HEK293 (cell line): ENCODE results near the gene MUC4.

Experiments
- CTCF ChIA-PET: fragments of 350-600 bp; formaldehyde crosslinking; extraction: SDS; loops from one replicate; lab custom pipeline; 2021; ENCODE audit warnings: antibody characterized with exemption; lab: Yijun Ruan, JAX
- POLR2A ChIA-PET: fragments of 300-600 bp; formaldehyde crosslinking; extraction: SDS; loops from one replicate; lab custom pipeline; 2020; ENCODE audit warnings: antibody characterized with exemption, inconsistent platforms; lab: Yijun Ruan, JAX
- H3K27ac ChIP-seq: fragments of 200-500 bp; sonication (Bioruptor generic); 2 replicates; pipeline ENCODE4 v1.5.1; 2014; ENCODE audit warnings: low read depth, low read length, control low read depth, inconsistent platforms; ENCODE audit errors: extremely low read depth
- H3K36me3 ChIP-seq, 2 experiments: fragments of 200-500 bp in 1 of 2; sonication (Bioruptor generic) in 1 of 2; 1 replicate in 1 of 2; 2 replicates in 1 of 2; pipeline ENCODE4 v1.5.1; 2014 to 2017; ENCODE audit warnings: inconsistent platforms in 2 of 2, low read length in 2 of 2; ENCODE audit not compliant: control insufficient read depth in 2 of 2, insufficient read depth in 1 of 2
- H3K4me1 ChIP-seq: fragments of 200-500 bp; sonication (Bioruptor generic); 2 replicates; pipeline ENCODE4 v1.5.1; 2014; ENCODE audit warnings: mild to moderate bottlenecking, low read length, inconsistent platforms; ENCODE audit not compliant: control insufficient read depth, insufficient read depth
- H3K4me3 ChIP-seq: 2 replicates; pipeline ENCODE4 v1.5.1; 2011; ENCODE audit warnings: low read depth, mild to moderate bottlenecking, control low read depth, low read length, moderate library complexity
- H3K9me3 ChIP-seq: fragments of 200-500 bp; sonication (Bioruptor generic); 2 replicates; pipeline ENCODE4 v1.5.1; 2014; ENCODE audit warnings: low read depth, low read length, inconsistent platforms; ENCODE audit not compliant: control insufficient read depth, insufficient read depth
- MYNN ChIP-seq: fragments of 450-650 bp; formaldehyde crosslinking; IDR thresholded peaks from 2 replicates; pipeline ENCODE4 v1.5.1; 2016; ENCODE audit warnings: missing biosample characterization, missing genetic modification characterization, borderline replicate concordance
- PRDM4 ChIP-seq: fragments of 450-650 bp; formaldehyde crosslinking; IDR thresholded peaks from 2 replicates; pipeline ENCODE4 v1.5.1; 2017; ENCODE audit warnings: missing biosample characterization, missing genetic modification characterization
- ZBTB1 ChIP-seq: fragments of 450-650 bp; formaldehyde crosslinking; IDR thresholded peaks from 2 replicates; pipeline ENCODE4 v1.5.1; 2016; ENCODE audit warnings: missing biosample characterization, missing genetic modification characterization
- ZBTB26 ChIP-seq: fragments of 450-650 bp; formaldehyde crosslinking; optimal IDR thresholded peaks from 2 replicates; pipeline ENCODE3; 2016; ENCODE audit warnings: missing biosample characterization, mild to moderate bottlenecking, missing genetic modification characterization
- ZBTB8A ChIP-seq: fragments of 450-650 bp; formaldehyde crosslinking; IDR thresholded peaks from 2 replicates; pipeline ENCODE4 v1.5.1; 2016; ENCODE audit warnings: missing biosample characterization, missing genetic modification characterization
- ZEB2 ChIP-seq: fragments of 450-650 bp; formaldehyde crosslinking; IDR thresholded peaks from 2 replicates; pipeline ENCODE4 v1.5.1; 2016; ENCODE audit warnings: missing biosample characterization, missing genetic modification characterization
- ZNF133 ChIP-seq: fragments of 450-650 bp; formaldehyde crosslinking; IDR thresholded peaks from 2 replicates; pipeline ENCODE4 v1.5.1; 2016; ENCODE audit warnings: missing biosample characterization, missing genetic modification characterization
- ZNF148 ChIP-seq: fragments of 450-650 bp; formaldehyde crosslinking; IDR thresholded peaks from 2 replicates; pipeline ENCODE4 v1.5.0; 2017; ENCODE audit warnings: missing biosample characterization, missing genetic modification characterization, borderline replicate concordance
- ZNF174 ChIP-seq: fragments of 450-650 bp; formaldehyde crosslinking; IDR thresholded peaks from 2 replicates; pipeline ENCODE4 v1.5.0; 2017; ENCODE audit warnings: missing biosample characterization, mild to moderate bottlenecking, missing genetic modification characterization
- ZNF274 ChIP-seq, 2 experiments: fragments of 200-500 bp in 1 of 2; fragments of 450-650 bp in 1 of 2; sonication (Bioruptor generic) in 1 of 2; formaldehyde crosslinking in 1 of 2; IDR thresholded peaks; 2 replicates each; pipeline versions ENCODE4 v1.5.1 to v1.6.1; 2014 to 2016; ENCODE audit warnings: borderline replicate concordance in 1 of 2, inconsistent platforms in 1 of 2, low read length in 1 of 2, missing biosample characterization in 1 of 2, missing genetic modification characterization in 1 of 2
- ZNF362 ChIP-seq: fragments of 450-650 bp; formaldehyde crosslinking; IDR thresholded peaks from 2 replicates; pipeline ENCODE4 v1.5.1; 2016; ENCODE audit warnings: missing biosample characterization, missing genetic modification characterization
- ZNF416 ChIP-seq: fragments of 450-650 bp; formaldehyde crosslinking; IDR thresholded peaks from 2 replicates; pipeline ENCODE4 v1.5.1; 2016; ENCODE audit warnings: missing biosample characterization, missing genetic modification characterization
- ZNF433 ChIP-seq: fragments of 450-650 bp; formaldehyde crosslinking; IDR thresholded peaks from 2 replicates; pipeline ENCODE4 v1.5.1; 2016; ENCODE audit warnings: missing biosample characterization, missing genetic modification characterization, low read depth
- ZNF521 ChIP-seq: fragments of 450-650 bp; formaldehyde crosslinking; IDR thresholded peaks from 2 replicates; pipeline ENCODE4 v1.5.1; 2017; ENCODE audit warnings: missing biosample characterization, mild to moderate bottlenecking, missing genetic modification characterization
- ZNF549 ChIP-seq: fragments of 450-650 bp; IDR thresholded peaks from 2 replicates; pipeline ENCODE4 v1.5.1; 2018; ENCODE audit warnings: missing biosample characterization, missing genetic modification characterization, mild to moderate bottlenecking, inconsistent platforms, moderate library complexity
- ZNF560 ChIP-seq: fragments of 450-650 bp; formaldehyde crosslinking; IDR thresholded peaks from 2 replicates; pipeline ENCODE4 v1.5.1; 2017; ENCODE audit warnings: missing biosample characterization, missing genetic modification characterization, borderline replicate concordance
- ZNF571 ChIP-seq: fragments of 450-650 bp; formaldehyde crosslinking; IDR thresholded peaks from 2 replicates; pipeline ENCODE4 v1.5.0; 2017; ENCODE audit warnings: missing biosample characterization, missing genetic modification characterization
- ZNF596 ChIP-seq: fragments of 450-650 bp; IDR thresholded peaks from 2 replicates; pipeline ENCODE4 v1.5.0; 2018; ENCODE audit warnings: missing biosample characterization, mild to moderate bottlenecking, missing genetic modification characterization, moderate library complexity
- ZNF623 ChIP-seq: fragments of 450-650 bp; formaldehyde crosslinking; IDR thresholded peaks from 2 replicates; pipeline ENCODE4 v1.5.1; 2016; ENCODE audit warnings: missing biosample characterization, missing genetic modification characterization
- ZNF658 ChIP-seq: fragments of 450-650 bp; formaldehyde crosslinking; IDR thresholded peaks from 2 replicates; pipeline ENCODE4; 2016; ENCODE audit warnings: missing biosample characterization, missing genetic modification characterization
- ZNF660 ChIP-seq: fragments of 450-650 bp; IDR thresholded peaks from 2 replicates; pipeline ENCODE4 v1.5.1; 2018; ENCODE audit warnings: missing biosample characterization, mild to moderate bottlenecking, missing genetic modification characterization
- ZNF777 ChIP-seq: fragments of 450-650 bp; formaldehyde crosslinking; IDR thresholded peaks from 2 replicates; pipeline ENCODE4 v1.5.1; 2017; ENCODE audit warnings: missing biosample characterization, missing genetic modification characterization, borderline replicate concordance
- ZNF843 ChIP-seq: fragments of 450-650 bp; formaldehyde crosslinking; IDR thresholded peaks from 2 replicates; pipeline ENCODE4 v1.5.1; 2016; ENCODE audit warnings: missing biosample characterization, missing genetic modification characterization
- ZSCAN4 ChIP-seq: fragments of 450-650 bp; formaldehyde crosslinking; IDR thresholded peaks from 2 replicates; pipeline ENCODE4 v1.5.1; 2017; ENCODE audit warnings: missing biosample characterization, missing genetic modification characterization

Gene MUC4

DNA sequence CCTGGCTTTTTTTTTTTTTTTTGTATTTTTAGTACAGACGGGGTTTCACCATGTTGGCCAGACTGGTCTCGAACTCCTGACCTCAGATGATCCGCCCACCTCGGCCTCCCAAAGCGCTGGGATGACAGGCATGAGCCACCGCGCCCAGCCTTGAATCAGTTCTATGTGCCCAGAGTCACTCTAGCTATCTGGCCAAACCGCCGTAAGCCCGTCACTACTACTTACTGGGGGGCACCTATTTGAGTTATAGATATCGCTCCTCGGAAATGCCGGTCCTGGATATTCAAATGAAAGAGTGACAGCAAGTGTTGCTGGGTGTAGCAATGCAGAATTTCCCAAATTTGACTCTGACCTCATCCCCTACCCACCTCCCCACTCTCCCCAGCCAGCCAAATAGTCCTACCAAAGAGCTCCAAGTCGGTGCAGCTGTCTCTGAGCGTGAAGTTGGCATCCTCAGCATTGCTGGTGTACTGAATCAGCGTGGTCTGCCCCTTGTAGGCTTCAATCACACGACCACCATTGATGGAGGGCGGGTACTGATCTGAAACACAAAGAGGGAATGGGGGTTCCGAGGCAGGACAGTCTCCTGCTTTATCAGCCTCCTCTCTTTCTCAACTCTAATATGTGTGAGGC lies 52.9 kb downstream of the MUC4 start:
- Histone ChIP-seq H3K36me3 (no peaks in the 10 kb centered on the region), H3K27ac (no peak overlapping the region), H3K4me3 (no peak overlapping the region), H3K4me1 (no peaks in the 10 kb centered on the region), H3K9me3 (no peaks in the 10 kb centered on the region)
- TF ChIP-seq ZNF549 (tag by site-specific recombination) (no peak), ZNF843 (tag by site-specific recombination) (no peak), ZBTB1 (no peak), ZNF560 (tag by site-specific recombination) (no peak), ZNF174 (tag by site-specific recombination) (no peak), ZNF433 (tag by site-specific recombination) (no peak), ZNF777 (no peak)
- ChIA-PET CTCF (interaction anchor here (0.5 kb wide), 1 partner anchor 136 kb away, joined by 3 read pairs; no protein-coding TSS in a partner anchor), POLR2A (no interaction called here)

GRCh38 chr3:195757827-195758226 lies 53.9 kb downstream of the MUC4 start:
- TF ChIP-seq ZSCAN4 (tag by site-specific recombination): no peak
- no peak for TF ChIP-seq ZNF362 (tag by site-specific recombination)
- TF ChIP-seq ZNF521 (tag by site-specific recombination): no peak
- TF ChIP-seq ZBTB8A: no peak
- no peak for TF ChIP-seq ZNF623
- TF ChIP-seq ZEB2 (tag by site-specific recombination): no peak
- Histone ChIP-seq H3K4me1 (no peaks in the 10 kb centered on the region), H3K36me3 (no peaks in the 10 kb centered on the region), H3K27ac (no peak overlapping the region), H3K9me3 (no peaks in the 10 kb centered on the region), H3K4me3 (no peak overlapping the region)
- ChIA-PET CTCF (no interaction called here), POLR2A (no interaction called here)

- Histone ChIP-seq H3K4me3 (no peak overlapping the region), H3K27ac (no peak overlapping the region), H3K36me3 (no peaks in the 10 kb centered on the region), H3K4me1 (no peaks in the 10 kb centered on the region), H3K9me3 (no peaks in the 10 kb centered on the region)
- POLR2A ChIA-PET: no interaction called here
- CTCF ChIA-PET: no interaction called here
- TF ChIP-seq ZNF623 (no peak), ZNF274 (IDR thresholded peaks at IDR 0.05; ENCODE audit: low read length) (no peak), ZNF274 (tag by site-specific recombination; IDR thresholded peaks at IDR 0.05; ENCODE audit: borderline replicate concordance) (no peak), ZNF658 (tag by site-specific recombination) (no peak), ZNF660 (tag by site-specific recombination) (no peak), ZNF549 (tag by site-specific recombination) (no peak), ZBTB26 (tag by site-specific recombination) (no peak), ZNF571 (tag by site-specific recombination) (no peak), ZNF148 (tag by site-specific recombination) (no peak), MYNN (no peak), PRDM4 (tag by site-specific recombination) (no peak), ZNF133 (tag by site-specific recombination) (no peak), ZNF416 (tag by site-specific recombination) (no peak), ZNF596 (tag by site-specific recombination) (no peak)
Measured at GRCh38 chr3:195757438-195757770, 54.3 kb downstream of the MUC4 start.
